Measurements from ENCODE around the gene RHBDD2.
A peak's percentile ranks its signal among the peaks of the same experiment; 100 is the strongest.

RHBDD2 gene

GRCh38 chr7:75916259-75916658 is 37.4 kb downstream of the RHBDD2 start:
- no peak overlapping the region for H3K27ac ChIP-seq (ENCODE audit: insufficient read depth, low read length, poor library complexity, severe bottlenecking)
- no peaks in the 10 kb centered on the region for H3K36me3 ChIP-seq (ENCODE audit: control insufficient read depth, insufficient read depth, low read length)
- DNase-seq, result no peak
- peaks cover 21% of the 10 kb centered on the region for H3K4me1 ChIP-seq (ENCODE audit: control insufficient read depth, insufficient read depth, low read length, poor library complexity, severe bottlenecking)
- H3K27me3 ChIP-seq (replicated peaks; ENCODE audit: control insufficient read depth, insufficient read depth, low read length, poor library complexity, severe bottlenecking), result no peaks in the 10 kb centered on the region
- H3K4me3 ChIP-seq (ENCODE audit: insufficient read depth, low read depth, low read length, poor library complexity, severe bottlenecking), result peak overlapping the region; percentile 92
- no peaks in the 10 kb centered on the region for H3K9me3 ChIP-seq (ENCODE audit: control insufficient read depth, low read length)

- peaks cover 21% of the 10 kb centered on the region for H3K4me1 ChIP-seq (ENCODE audit: control insufficient read depth, insufficient read depth, low read length, poor library complexity, severe bottlenecking)
- H3K27ac ChIP-seq (ENCODE audit: insufficient read depth, low read length, poor library complexity, severe bottlenecking), result no peak overlapping the region
- no peak overlapping the region for H3K4me3 ChIP-seq (ENCODE audit: insufficient read depth, low read depth, low read length, poor library complexity, severe bottlenecking)
These were observed 38.1 kb downstream of the RHBDD2 start for GRCh38 chr7:75916685-75917634.

GRCh38 chr7:75920431-75921161 is 41.8 kb downstream of the RHBDD2 start:
- no peaks in the 10 kb centered on the region for H3K27me3 ChIP-seq (replicated peaks; ENCODE audit: control insufficient read depth, insufficient read depth, low read length, poor library complexity, severe bottlenecking)
- H3K4me1 ChIP-seq (ENCODE audit: control insufficient read depth, insufficient read depth, low read length, poor library complexity, severe bottlenecking), result peaks cover 14% of the 10 kb centered on the region
- H3K9me3 ChIP-seq (ENCODE audit: control insufficient read depth, low read length), result no peaks in the 10 kb centered on the region
- no peak overlapping the region for H3K4me3 ChIP-seq (ENCODE audit: insufficient read depth, low read depth, low read length, poor library complexity, severe bottlenecking)
- no peak overlapping the region for H3K27ac ChIP-seq (ENCODE audit: insufficient read depth, low read length, poor library complexity, severe bottlenecking)
- no peak for DNase-seq
- H3K36me3 ChIP-seq (ENCODE audit: control insufficient read depth, insufficient read depth, low read length), result no peaks in the 10 kb centered on the region

More at GRCh38 chr7:75916685-75917634, 38.1 kb downstream of the RHBDD2 start:
- Histone ChIP-seq H3K9me3 (ENCODE audit: control insufficient read depth, low read length) (no peaks in the 10 kb centered on the region), H3K27me3 (replicated peaks; ENCODE audit: control insufficient read depth, insufficient read depth, low read length, poor library complexity, severe bottlenecking) (no peaks in the 10 kb centered on the region), H3K36me3 (ENCODE audit: control insufficient read depth, insufficient read depth, low read length) (no peaks in the 10 kb centered on the region)
- DNase-seq, result no peak

GRCh38 chr7:75921479-75921878 is 42.6 kb downstream of the RHBDD2 start:
- Histone ChIP-seq H3K27ac (ENCODE audit: insufficient read depth, low read length, poor library complexity, severe bottlenecking) (no peak overlapping the region), H3K4me1 (ENCODE audit: control insufficient read depth, insufficient read depth, low read length, poor library complexity, severe bottlenecking) (peaks cover 6% of the 10 kb centered on the region), H3K36me3 (ENCODE audit: control insufficient read depth, insufficient read depth, low read length) (no peaks in the 10 kb centered on the region), H3K27me3 (replicated peaks; ENCODE audit: control insufficient read depth, insufficient read depth, low read length, poor library complexity, severe bottlenecking) (no peaks in the 10 kb centered on the region), H3K4me3 (ENCODE audit: insufficient read depth, low read depth, low read length, poor library complexity, severe bottlenecking) (no peak overlapping the region), H3K9me3 (ENCODE audit: control insufficient read depth, low read length) (no peaks in the 10 kb centered on the region)
- DNase-seq, result no peak

- Histone ChIP-seq H3K36me3 (ENCODE audit: control insufficient read depth, insufficient read depth, low read length) (no peaks in the 10 kb centered on the region), H3K4me1 (ENCODE audit: control insufficient read depth, insufficient read depth, low read length, poor library complexity, severe bottlenecking) (peaks cover 6% of the 10 kb centered on the region), H3K4me3 (ENCODE audit: insufficient read depth, low read depth, low read length, poor library complexity, severe bottlenecking) (no peak overlapping the region), H3K27me3 (replicated peaks; ENCODE audit: control insufficient read depth, insufficient read depth, low read length, poor library complexity, severe bottlenecking) (no peaks in the 10 kb centered on the region), H3K9me3 (ENCODE audit: control insufficient read depth, low read length) (no peaks in the 10 kb centered on the region), H3K27ac (ENCODE audit: insufficient read depth, low read length, poor library complexity, severe bottlenecking) (no peak overlapping the region)
- DNase-seq, result no peak
These were observed 44.3 kb downstream of the RHBDD2 start for GRCh38 chr7:75922966-75923603.

- Histone ChIP-seq H3K4me3 (ENCODE audit: insufficient read depth, low read depth, low read length, poor library complexity, severe bottlenecking) (no peak overlapping the region), H3K9me3 (ENCODE audit: control insufficient read depth, low read length) (no peaks in the 10 kb centered on the region), H3K27me3 (replicated peaks; ENCODE audit: control insufficient read depth, insufficient read depth, low read length, poor library complexity, severe bottlenecking) (no peaks in the 10 kb centered on the region), H3K36me3 (ENCODE audit: control insufficient read depth, insufficient read depth, low read length) (no peaks in the 10 kb centered on the region), H3K27ac (ENCODE audit: insufficient read depth, low read length, poor library complexity, severe bottlenecking) (no peak overlapping the region), H3K4me1 (ENCODE audit: control insufficient read depth, insufficient read depth, low read length, poor library complexity, severe bottlenecking) (peaks cover 12% of the 10 kb centered on the region)
- DNase-seq, result no peak
These were observed 45.4 kb downstream of the RHBDD2 start for GRCh38 chr7:75924256-75924655.

GRCh38 chr7:75924889-75925288 is 46.1 kb downstream of the RHBDD2 start:
- Histone ChIP-seq H3K27me3 (replicated peaks; ENCODE audit: control insufficient read depth, insufficient read depth, low read length, poor library complexity, severe bottlenecking) (no peaks in the 10 kb centered on the region), H3K4me3 (ENCODE audit: insufficient read depth, low read depth, low read length, poor library complexity, severe bottlenecking) (no peak overlapping the region), H3K9me3 (ENCODE audit: control insufficient read depth, low read length) (no peaks in the 10 kb centered on the region), H3K36me3 (ENCODE audit: control insufficient read depth, insufficient read depth, low read length) (no peaks in the 10 kb centered on the region), H3K4me1 (ENCODE audit: control insufficient read depth, insufficient read depth, low read length, poor library complexity, severe bottlenecking) (peaks cover 10% of the 10 kb centered on the region), H3K27ac (ENCODE audit: insufficient read depth, low read length, poor library complexity, severe bottlenecking) (no peak overlapping the region)
- no peak for DNase-seq

- Histone ChIP-seq H3K27me3 (replicated peaks; ENCODE audit: control insufficient read depth, insufficient read depth, low read length, poor library complexity, severe bottlenecking) (no peaks in the 10 kb centered on the region), H3K27ac (ENCODE audit: insufficient read depth, low read length, poor library complexity, severe bottlenecking) (no peak overlapping the region), H3K4me1 (ENCODE audit: control insufficient read depth, insufficient read depth, low read length, poor library complexity, severe bottlenecking) (peaks cover 6% of the 10 kb centered on the region), H3K9me3 (ENCODE audit: control insufficient read depth, low read length) (no peaks in the 10 kb centered on the region), H3K36me3 (ENCODE audit: control insufficient read depth, insufficient read depth, low read length) (no peaks in the 10 kb centered on the region), H3K4me3 (ENCODE audit: insufficient read depth, low read depth, low read length, poor library complexity, severe bottlenecking) (no peak overlapping the region)
- no peak for DNase-seq
These were observed 47.0 kb downstream of the RHBDD2 start for GRCh38 chr7:75925717-75926435.

GRCh38 chr7:75928568-75928914 is 49.7 kb downstream of the RHBDD2 start:
- Histone ChIP-seq H3K4me3 (ENCODE audit: insufficient read depth, low read depth, low read length, poor library complexity, severe bottlenecking) (no peak overlapping the region), H3K36me3 (ENCODE audit: control insufficient read depth, insufficient read depth, low read length) (no peaks in the 10 kb centered on the region), H3K4me1 (ENCODE audit: control insufficient read depth, insufficient read depth, low read length, poor library complexity, severe bottlenecking) (peaks cover 6% of the 10 kb centered on the region), H3K27me3 (replicated peaks; ENCODE audit: control insufficient read depth, insufficient read depth, low read length, poor library complexity, severe bottlenecking) (no peaks in the 10 kb centered on the region), H3K9me3 (ENCODE audit: control insufficient read depth, low read length) (no peaks in the 10 kb centered on the region), H3K27ac (ENCODE audit: insufficient read depth, low read length, poor library complexity, severe bottlenecking) (no peak overlapping the region)
- DNase-seq, result no peak
